Activated naive CD4-positive, alpha-beta T cell treated with anti-CD3 and anti-CD28 coated beads, Interleukin-2, amount 50 U/mL, for 72 hours (primary cell): ENCODE results near the gene PTPRE. TPM values are rescaled to one million over a fixed set of nuclear protein-coding genes. Genes with fewer than 3 reads are reported as not detected.

Source experiments
- ATAC-seq, 2 donors: fragments of 150-1000 bp; cut with Tn5 transposase; 2 replicates each; pipeline ENCODE4 v1.10.0; 2021; ENCODE audit warnings: mild to moderate bottlenecking in 2 of 2, moderate library complexity in 2 of 2
- DNase-seq, 2 donors: peaks; one replicate each; pipeline ENCODE4 v3.0.0; 2021 to 2022; ENCODE audit warnings: low spot score in 2 of 2
- H3K27ac Mint-ChIP-seq, 2 donors: one replicate each; pipeline ENCODE4 v1.8.0; 2022; ENCODE audit warnings: mild to moderate bottlenecking in 2 of 2, mixed read lengths in 2 of 2
- H3K36me3 Mint-ChIP-seq, 2 donors: one replicate each; pipeline ENCODE4 v1.8.0; 2022; ENCODE audit warnings: mixed read lengths in 2 of 2
- H3K9me3 Mint-ChIP-seq, 2 donors: one replicate each; pipeline ENCODE4 v1.8.0; 2022; ENCODE audit warnings: mixed read lengths in 2 of 2
- total RNA-seq, 2 donors: library from RNA; stranded (reverse); gene quantifications; one replicate each; pipeline ENCODE4 v1.2.3, GENCODE V29; 2022

Gene PTPRE
- total RNA-seq, 2 donors from 2014 or later = 28.4 to 55.5 TPM

- no peak for DNase-seq
- no peaks in the 10 kb centered on the region for H3K9me3 Mint-ChIP-seq
- H3K27ac Mint-ChIP-seq = peak overlapping the region; percentile 86 to 99
- no peak for ATAC-seq
- H3K36me3 Mint-ChIP-seq = no peaks in the 10 kb centered on the region
Measured at GRCh38 chr10:127991543-127992255, 84.8 kb downstream of the PTPRE start.

GRCh38 chr10:127992376-127992775, 85.5 kb downstream of the PTPRE start:
- Mint-ChIP-seq H3K9me3 (no peaks in the 10 kb centered on the region), H3K36me3 (no peaks in the 10 kb centered on the region), H3K27ac (peak overlapping the region in 1 of 2 donors; percentile 86)
- DNase-seq (no peak), ATAC-seq (no peak)

- DNase-seq (no peak), ATAC-seq (no peak)
- Mint-ChIP-seq H3K9me3 (no peaks in the 10 kb centered on the region), H3K27ac (no peak overlapping the region), H3K36me3 (no peaks in the 10 kb centered on the region)
Measured at GRCh38 chr10:127993056-127993690, 86.3 kb downstream of the PTPRE start.

- no peak overlapping the region for H3K27ac Mint-ChIP-seq
- no peak for ATAC-seq
- H3K9me3 Mint-ChIP-seq = no peaks in the 10 kb centered on the region
- no peak for DNase-seq
- H3K36me3 Mint-ChIP-seq = no peaks in the 10 kb centered on the region
Measured at GRCh38 chr10:127995939-127996338, 89.0 kb downstream of the PTPRE start.

- no peak for ATAC-seq
- no peak for DNase-seq
- no peaks in the 10 kb centered on the region for H3K36me3 Mint-ChIP-seq
- no peaks in the 10 kb centered on the region for H3K9me3 Mint-ChIP-seq
- H3K27ac Mint-ChIP-seq = no peak overlapping the region
Measured at GRCh38 chr10:127996586-127996985, 89.7 kb downstream of the PTPRE start.

GRCh38 chr10:127997271-127997670, 90.4 kb downstream of the PTPRE start:
- Mint-ChIP-seq H3K27ac (no peak overlapping the region), H3K9me3 (no peaks in the 10 kb centered on the region), H3K36me3 (no peaks in the 10 kb centered on the region)
- ATAC-seq (no peak), DNase-seq (no peak)

GRCh38 chr10:127997937-127998336, 91.0 kb downstream of the PTPRE start:
- Mint-ChIP-seq H3K36me3 (no peaks in the 10 kb centered on the region), H3K9me3 (no peaks in the 10 kb centered on the region), H3K27ac (no peak overlapping the region)
- DNase-seq (no peak), ATAC-seq (no peak)

GRCh38 chr10:127998501-127999144, 91.7 kb downstream of the PTPRE start:
- H3K9me3 Mint-ChIP-seq = no peaks in the 10 kb centered on the region

GRCh38 chr10:127999297-128000129, 92.6 kb downstream of the PTPRE start:
- Mint-ChIP-seq H3K36me3 (no peaks in the 10 kb centered on the region), H3K27ac (no peak overlapping the region), H3K9me3 (no peaks in the 10 kb centered on the region)
- no peak for DNase-seq
- ATAC-seq = no peak

More at GRCh38 chr10:127998501-127999144, 91.7 kb downstream of the PTPRE start:
- Mint-ChIP-seq H3K36me3 (no peaks in the 10 kb centered on the region), H3K27ac (no peak overlapping the region)
- ATAC-seq = no peak
- DNase-seq = no peak

- no peak for DNase-seq
Measured at GRCh38 chr10:128000471-128001362, 93.8 kb downstream of the PTPRE start.

GRCh38 chr10:128001363-128001745, 94.5 kb downstream of the PTPRE start:
- ATAC-seq = no peak

More at GRCh38 chr10:128000471-128001362, 93.8 kb downstream of the PTPRE start:
- ATAC-seq = no peak
- Mint-ChIP-seq H3K9me3 (no peaks in the 10 kb centered on the region), H3K36me3 (no peaks in the 10 kb centered on the region), H3K27ac (peak overlapping the region in 1 of 2 donors; percentile 39)

GRCh38 chr10:128001849-128002248, 94.9 kb downstream of the PTPRE start:
- no peak for ATAC-seq
- no peak for DNase-seq
- Mint-ChIP-seq H3K36me3 (no peaks in the 10 kb centered on the region), H3K9me3 (no peaks in the 10 kb centered on the region), H3K27ac (peak overlapping the region in 1 of 2 donors; percentile 37)

More at GRCh38 chr10:128001363-128001745, 94.5 kb downstream of the PTPRE start:
- no peaks in the 10 kb centered on the region for H3K9me3 Mint-ChIP-seq
- DNase-seq = no peak
- H3K27ac Mint-ChIP-seq = no peak overlapping the region
- H3K36me3 Mint-ChIP-seq = no peaks in the 10 kb centered on the region

GRCh38 chr10:128003521-128003920, 96.6 kb downstream of the PTPRE start:
- Mint-ChIP-seq H3K36me3 (no peaks in the 10 kb centered on the region), H3K9me3 (no peaks in the 10 kb centered on the region), H3K27ac (no peak overlapping the region)
- DNase-seq (no peak), ATAC-seq (no peak)

- Mint-ChIP-seq H3K27ac (no peak overlapping the region), H3K9me3 (no peaks in the 10 kb centered on the region), H3K36me3 (no peaks in the 10 kb centered on the region)
- DNase-seq = no peak
- ATAC-seq = no peak
Measured at GRCh38 chr10:128005858-128006257, 99.0 kb downstream of the PTPRE start.

- ATAC-seq (no peak), DNase-seq (no peak)
- no peaks in the 10 kb centered on the region for H3K36me3 Mint-ChIP-seq
- H3K9me3 Mint-ChIP-seq = no peaks in the 10 kb centered on the region
- no peak overlapping the region for H3K27ac Mint-ChIP-seq
Measured at GRCh38 chr10:128007056-128007455, 100.2 kb downstream of the PTPRE start.

- H3K9me3 Mint-ChIP-seq = no peaks in the 10 kb centered on the region
- no peak overlapping the region for H3K27ac Mint-ChIP-seq
- no peaks in the 10 kb centered on the region for H3K36me3 Mint-ChIP-seq
- DNase-seq (no peak), ATAC-seq (no peak)
Measured at GRCh38 chr10:128007971-128008370, 101.1 kb downstream of the PTPRE start.
